Ecto neural progenitor cell (in vitro differentiated cells): ENCODE results near the gene EPGN.
A peak's percentile ranks its signal among the peaks of the same experiment; 100 is the strongest.

Experiments
- DNase-seq: peaks from one replicate; pipeline ENCODE4 v3.0.0-alpha.2; 2018; ENCODE audit warnings: low spot score

The EPGN gene

DNA sequence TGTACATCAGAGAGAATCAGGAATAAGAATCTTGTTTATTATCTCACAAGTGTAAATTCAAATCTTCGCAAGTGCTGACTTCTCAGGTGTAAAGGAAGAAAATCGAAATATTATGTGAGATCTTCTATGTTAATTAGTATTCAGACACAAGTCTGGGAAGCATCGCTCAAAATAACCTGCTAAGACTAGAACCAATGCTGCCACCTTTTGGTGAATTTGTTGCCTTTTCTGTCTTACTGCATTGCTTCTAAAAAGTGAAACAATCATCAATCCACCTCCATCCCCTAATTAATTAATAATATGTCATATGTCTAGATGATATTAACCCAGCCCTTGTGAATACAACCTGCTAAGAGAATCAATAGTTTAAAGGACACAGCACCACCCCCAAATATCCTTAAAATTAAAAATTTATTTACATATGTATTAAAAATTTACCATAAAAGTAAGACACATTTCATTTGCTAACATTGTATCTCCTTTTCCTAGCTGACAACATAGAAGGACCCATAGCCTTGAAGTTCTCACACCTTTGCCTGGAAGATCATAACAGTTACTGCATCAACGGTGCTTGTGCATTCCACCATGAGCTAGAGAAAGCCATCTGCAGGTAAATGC lies 3.5 kb downstream of the EPGN start:
- no peak for DNase-seq

DNA sequence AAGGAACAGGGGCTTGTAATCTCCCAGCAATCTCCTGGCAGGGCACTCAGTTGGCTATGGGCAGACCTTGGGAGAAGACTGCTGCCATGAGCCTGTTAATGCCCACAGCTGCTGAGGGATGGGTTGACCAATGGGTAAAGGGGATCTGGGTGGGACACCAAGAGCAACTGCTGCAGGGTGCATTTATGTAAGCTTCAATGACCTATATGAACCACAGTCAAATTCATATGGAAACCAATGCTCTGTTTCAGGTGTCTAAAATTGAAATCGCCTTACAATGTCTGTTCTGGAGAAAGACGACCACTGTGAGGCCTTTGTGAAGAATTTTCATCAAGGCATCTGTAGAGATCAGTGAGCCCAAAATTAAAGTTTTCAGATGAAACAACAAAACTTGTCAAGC lies 6.1 kb downstream of the EPGN start:
- DNase-seq, result no peak

DNA sequence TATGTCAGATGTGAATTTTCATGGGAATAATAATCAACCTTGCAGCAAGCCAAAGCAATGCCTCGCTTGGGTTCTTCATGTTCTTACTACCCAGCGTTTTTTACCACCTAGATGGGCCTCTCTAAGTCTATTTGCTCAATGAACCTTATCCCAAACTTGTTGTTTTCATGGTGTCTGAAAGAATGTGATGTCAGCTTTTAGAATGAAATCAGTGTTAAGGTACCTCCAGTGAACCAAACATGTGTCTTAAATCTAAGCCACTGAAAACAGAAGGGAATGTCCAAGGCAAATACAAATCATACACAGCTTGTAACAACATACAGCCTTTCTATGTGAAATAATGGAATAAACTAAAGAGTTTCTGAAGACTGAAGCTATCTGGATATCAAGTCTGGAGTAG lies 6.7 kb downstream of the EPGN start:
- DNase-seq, result no peak

DNA sequence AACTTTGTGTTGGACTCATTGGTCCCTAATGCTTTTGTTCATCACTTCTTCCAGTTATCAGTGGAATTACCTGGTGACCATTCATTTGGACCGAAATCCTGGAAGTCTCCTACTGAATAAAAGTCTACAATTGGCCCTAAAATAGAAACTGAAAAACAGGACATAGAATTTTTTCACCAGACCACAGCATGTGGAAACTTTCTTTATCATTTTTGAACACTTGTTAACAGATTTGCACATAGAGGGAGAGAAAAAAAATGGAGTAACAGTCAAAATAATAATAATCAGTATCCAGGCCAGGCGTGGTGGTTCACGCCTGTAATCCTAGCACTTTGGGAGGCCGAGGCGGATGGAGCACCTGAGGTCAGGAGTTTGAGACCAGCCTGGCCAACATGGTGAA lies 7.1 kb downstream of the EPGN start:
- DNase-seq, result no peak

DNA sequence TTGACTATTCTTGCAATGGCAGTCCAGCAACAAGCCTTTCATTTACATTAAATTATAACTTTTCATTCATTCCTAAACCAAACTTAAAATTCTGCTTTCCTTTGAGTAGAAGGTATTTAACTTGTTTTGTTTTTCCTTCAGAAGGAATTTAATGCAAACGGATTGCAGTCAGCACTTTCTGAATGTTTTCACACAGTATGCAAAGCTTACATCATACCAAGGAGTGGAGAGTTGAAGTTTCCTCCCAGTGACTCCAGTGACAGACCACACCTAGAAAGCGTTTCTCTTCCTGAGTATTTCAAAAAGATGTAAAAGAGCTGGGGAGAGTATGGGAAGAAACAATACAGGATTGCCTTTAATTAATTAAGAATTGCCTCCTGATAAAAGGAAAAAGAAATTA lies 8.1 kb downstream of the EPGN start:
- DNase-seq, result no peak

DNA sequence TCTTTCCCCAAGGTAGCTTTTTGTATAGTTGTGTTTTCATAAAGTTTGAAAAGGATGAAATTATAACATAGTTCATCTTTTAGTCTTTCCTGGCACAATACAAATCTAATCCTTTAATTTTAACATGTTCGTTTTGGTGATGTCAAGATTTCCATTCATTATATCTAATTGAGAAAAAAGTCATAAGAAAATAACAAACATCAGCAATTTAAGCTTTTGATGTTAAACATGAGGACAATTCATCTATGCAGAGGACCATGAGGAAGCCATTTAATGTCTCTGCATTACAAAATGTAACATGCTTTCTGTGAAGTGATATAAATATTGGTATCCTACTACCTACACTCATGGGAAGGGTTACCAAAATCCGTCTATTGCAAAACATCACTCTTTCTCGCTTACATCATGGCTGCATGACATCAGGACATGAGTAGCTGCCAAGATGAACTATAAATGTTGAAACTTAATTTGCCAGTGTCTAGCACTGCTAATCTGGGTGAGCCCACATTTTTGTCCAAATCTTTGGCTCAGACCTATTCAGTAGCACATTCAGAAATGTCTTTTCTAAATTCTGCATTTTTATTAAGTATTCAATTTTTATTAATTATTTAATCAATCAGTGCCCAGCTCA lies 9.5 kb downstream of the EPGN start:
- no peak for DNase-seq

DNA sequence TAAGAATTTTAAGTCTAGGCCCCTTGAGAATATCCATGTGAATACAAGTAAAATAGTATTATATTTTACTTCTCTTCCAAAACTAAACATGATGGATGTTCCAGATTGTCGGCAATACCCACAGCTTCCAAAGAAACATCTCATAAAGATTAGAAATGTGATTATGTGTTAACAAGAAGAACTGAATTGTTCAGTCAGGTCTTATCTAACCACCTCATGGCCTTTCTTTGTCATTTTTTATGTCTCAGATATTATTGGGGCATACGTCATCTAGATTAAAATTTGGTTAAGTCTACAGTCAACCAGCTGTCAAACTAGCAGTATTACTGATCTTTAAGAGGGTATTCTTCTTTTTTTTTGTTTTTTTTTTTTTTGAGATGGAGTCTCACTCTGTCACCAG lies 10.0 kb downstream of the EPGN start:
- DNase-seq, result no peak

DNA sequence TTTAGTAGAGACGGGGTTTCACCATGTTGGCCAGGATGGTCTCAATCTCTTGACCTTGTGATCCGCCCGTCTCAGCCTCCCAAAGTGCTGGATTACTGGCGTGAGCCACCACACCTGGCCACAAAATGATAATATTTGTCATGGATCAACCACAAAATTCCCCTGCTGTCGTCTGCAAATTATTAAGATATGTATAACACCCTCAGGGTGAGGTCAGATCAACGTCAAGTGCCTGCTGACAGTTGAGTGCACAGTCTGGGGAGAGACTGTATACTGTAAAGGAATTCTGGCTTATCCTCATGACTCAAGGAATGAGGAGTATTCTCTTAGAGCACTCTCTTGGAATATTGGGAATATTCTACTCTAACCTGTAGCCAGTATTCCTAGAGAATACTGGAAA lies 11.2 kb downstream of the EPGN start:
- DNase-seq, result no peak

DNA sequence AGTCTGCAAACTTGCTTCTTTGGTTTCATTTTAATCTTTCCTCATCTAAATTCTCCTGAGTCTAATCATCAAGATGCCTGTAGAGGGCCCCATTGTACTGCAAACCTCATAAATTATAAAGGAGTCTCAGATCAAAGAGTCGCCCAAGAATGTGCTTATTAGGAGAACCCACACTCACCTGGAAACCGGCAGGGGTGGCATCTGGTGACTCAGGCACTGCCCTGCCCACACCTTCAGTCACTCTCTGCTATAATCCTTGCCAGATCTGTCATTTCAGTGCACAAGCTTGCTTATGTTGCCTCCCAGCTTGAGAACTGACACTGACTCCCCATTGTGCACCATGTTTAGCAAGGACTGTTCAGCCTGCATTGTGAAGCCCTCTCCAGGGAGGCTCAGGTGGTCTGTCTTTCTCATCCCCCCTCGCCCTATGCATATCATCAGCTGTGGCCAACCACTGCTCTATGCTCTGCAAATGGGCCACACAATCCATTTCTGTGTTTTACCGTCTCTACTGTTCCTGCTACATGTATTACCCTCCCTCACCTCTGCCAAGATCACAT lies 12.4 kb downstream of the EPGN start:
- DNase-seq, result peak; percentile 49

DNA sequence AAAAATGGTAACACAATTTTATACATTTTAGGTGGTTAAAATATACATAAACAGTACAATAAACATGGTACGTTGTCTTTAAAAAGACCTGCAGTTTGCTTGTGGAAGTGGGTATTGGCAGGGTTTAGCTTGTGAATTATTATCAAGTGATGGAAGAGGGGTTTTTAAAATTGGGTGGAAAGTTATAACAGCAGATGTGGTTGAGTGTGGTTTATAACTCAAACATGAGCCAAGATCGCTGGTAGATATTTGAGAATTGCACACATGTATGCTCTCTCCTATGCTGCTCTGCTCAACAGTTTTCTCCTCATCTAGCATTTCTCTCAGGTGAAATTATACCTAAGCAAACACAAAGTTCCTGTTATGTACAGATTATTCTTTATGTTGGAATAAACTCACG lies 14.0 kb downstream of the EPGN start:
- no peak for DNase-seq

DNA sequence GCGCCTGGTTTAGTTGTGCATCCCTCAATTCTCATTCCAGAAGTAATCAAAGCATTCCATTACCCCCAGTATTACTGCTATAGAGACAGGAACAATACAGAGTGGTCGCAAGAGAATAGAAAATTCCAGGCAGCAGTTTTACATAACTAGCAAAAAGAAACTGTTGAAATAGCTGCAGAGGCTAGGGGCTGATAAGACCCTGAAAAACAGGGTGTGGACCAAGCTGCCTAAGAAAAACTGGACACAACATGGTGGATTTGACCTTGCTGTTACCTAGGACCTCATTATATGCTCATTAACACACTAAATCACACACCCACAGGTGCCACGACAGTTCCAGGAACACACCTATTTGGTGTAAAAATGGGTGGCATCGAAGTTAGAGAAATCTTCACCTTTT lies 15.4 kb downstream of the EPGN start:
- no peak for DNase-seq

DNA sequence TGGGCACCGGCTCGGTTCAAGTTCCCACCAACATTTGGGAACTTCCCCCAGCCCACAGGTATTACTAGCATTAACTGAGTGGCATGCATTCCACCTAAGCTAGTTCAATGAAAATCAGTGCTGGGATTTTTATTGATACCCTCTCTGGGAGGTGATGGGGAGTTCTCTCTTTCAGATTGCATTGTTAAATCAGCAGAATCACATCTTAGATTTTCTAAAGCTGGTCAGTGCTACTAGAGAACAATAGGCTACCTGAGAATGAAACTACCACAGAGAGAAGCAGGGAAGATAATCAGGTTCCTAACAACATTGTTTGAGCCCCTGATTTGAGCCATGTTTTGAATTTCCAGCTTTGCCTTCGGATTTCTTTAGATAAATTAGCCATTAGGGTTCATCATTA lies 16.0 kb downstream of the EPGN start:
- no peak for DNase-seq

DNA sequence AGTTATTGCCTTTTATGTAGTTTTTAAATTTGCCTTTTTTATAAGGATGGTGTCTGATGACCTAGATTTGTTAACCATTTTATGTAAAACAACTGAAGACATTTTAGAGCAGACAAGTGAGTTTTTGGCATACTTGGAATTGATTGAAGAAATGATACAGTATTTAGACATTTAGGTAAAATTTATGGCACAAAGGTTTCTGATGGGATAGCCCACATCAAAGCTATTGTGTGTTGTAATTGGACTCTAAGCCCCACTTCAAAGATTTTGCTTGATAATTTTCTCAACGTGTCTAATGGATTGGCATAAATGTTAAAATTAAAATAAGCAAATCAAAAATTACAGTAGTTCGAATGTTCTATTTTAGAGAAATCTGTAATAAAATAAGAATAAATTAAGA lies 17.6 kb downstream of the EPGN start:
- no peak for DNase-seq

DNA sequence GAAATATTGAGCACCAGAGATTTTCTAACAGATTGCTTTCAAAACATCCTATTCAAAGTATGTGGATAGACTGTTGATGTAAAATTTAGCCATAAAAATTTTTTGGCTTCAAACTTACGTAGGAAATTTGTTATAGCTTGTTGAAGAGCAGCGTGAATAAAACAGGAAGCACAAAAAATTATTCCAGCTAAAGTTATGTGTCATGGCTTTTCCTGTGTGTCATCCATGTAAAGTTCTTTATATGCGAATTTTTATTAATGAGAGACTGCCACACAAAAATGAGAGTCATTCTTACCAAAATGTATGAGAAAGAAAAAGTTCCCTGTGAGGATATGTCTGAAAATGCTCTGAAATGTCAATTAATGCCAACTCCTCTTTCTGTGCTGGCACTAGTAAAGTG lies 19.5 kb downstream of the EPGN start:
- DNase-seq, result no peak

DNA sequence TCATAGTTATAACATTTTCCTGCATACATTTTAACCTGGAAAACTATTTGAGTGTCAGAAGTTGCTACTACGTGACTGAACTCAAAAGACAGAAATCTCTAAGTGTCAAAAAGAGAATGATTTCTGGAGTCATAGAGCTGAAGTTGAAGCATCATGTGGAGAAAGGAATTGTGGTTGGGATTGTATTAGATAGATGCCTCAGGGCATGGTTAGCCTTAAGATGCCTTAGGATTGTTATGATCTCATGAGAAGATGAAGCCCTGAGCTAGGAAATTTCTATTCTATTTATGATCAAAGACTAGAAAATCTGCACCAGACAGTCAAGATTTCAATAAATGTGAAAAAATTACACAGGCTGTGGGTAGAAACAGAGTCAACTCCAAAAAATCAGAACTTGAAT lies 20.2 kb downstream of the EPGN start:
- DNase-seq, result no peak

DNA sequence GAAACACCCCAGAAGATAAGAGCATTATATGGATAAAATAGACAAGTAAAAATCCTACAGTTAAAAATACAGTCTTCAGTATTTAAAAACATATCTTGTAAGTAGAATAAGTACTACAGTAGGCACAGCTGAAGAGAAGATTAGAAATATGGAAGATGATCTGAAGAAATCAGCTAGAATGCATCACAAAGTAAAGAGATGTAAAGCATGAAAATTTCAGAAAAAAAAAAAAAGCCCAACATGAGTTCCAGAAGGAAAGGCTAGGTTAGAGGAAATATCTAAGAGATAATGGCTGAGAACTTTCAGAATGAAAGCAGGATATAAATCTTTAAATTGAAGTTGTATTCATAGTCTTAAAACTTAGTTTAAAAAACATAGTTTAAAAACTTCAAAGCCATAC lies 21.0 kb downstream of the EPGN start:
- no peak for DNase-seq

DNA sequence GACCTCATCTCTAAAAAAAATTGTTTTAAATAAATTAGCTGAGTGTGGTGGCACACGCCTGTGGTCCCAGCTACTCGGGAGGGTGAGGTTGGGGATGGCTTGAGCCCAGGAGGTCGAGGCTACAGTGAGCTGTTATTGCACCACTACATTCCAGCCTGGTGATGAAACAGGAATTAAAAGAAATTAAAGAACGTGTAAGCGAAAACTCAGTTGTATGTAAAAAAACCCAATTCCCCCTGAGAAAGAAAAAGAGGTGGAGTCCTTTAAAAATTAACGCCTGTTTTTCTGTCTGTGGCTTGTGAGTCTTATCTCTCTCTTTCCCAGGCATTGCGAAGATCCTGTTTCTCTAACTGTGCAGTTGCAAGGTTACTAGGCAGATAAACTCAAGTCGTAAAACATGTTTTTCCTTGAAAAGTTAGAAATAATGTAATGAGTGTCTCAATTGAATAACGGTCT lies 22.1 kb downstream of the EPGN start:
- DNase-seq, result no peak

DNA sequence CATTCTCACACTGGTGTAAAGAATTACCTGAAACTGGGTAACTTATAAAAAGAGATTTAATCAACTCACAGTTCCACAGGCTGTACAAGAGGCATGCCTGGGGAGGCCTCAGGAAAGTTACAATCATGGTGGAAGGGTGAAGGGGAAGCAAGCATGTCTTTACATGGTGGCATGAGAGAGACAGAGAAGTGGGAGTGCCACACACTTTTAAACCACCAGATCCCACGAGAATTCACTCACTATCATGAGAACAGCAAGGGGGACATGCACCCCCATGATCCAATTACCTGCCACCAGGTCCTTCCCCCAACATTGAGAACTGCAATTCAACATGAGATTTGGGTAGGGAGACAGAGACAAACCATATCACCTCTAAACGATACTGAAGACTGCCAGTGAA lies 23.0 kb downstream of the EPGN start:
- no peak for DNase-seq

DNA sequence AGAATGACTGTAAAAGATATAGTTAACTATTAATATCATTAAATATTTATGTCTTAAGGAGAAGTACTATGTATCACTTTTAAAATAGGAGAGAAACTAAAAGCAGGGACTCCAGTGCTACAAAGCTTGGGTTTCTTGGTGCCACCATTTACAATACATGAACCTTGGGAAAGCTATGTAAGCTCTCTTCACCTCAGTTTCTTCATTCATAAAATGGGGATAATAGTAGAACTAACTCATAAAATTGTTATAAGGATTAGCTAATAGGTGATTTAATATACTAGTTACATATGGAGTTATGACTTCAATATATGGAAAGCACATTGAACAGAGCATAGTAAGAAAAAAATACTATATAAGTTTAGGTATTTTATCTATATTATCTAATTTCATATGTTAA lies 23.7 kb downstream of the EPGN start:
- DNase-seq, result no peak

DNA sequence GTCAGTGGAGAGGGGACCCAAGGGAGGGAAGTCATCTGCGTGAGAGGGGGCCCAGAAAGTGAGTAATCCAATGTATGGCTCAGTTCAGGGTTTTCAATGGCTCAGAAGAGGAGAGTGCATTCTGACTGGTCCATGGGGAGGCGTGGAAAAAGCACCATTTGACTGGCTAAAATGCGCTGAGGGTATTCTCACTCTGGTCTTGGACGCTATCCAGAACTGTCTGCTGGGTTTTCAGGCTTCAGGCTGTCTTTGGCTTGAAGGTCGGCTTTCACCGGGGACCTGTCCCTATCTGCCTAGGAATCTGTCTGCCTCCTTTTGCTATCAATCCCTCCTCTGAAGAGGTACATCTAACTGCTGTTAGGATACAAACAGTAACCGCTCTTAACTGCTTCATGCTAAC lies 26.4 kb downstream of the EPGN start:
- no peak for DNase-seq

DNA sequence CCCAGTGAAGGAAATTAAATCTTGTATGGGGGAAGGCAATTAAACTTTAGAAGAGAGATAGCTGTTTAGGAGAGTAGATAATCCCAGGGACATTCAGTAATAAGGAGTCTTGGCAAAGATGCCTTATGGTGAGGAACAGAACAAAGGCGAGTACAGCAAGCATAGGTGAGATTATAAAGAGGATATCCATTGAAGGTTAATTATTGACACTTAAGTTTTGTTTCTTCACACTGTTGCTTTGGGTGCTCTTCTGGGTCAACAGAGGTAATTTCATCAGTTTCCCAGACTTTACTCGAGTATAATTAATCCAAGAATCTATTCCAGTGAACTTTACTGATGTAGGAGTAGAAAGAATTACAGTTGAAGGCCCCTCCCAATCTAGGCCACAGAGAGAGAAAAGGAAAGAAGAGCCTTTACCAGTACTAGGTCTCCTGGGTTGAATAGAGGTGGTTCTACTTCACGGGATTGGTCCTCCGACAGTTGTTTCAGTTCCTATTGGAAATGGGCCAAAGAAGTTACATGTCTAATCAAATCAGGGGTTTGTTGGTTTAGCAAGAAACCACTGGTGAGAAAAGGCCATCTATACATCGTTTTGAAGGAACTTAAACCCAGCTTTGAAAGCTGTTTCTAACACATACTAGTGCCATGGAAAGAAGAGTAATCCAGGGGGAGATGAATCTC lies 27.2 kb downstream of the EPGN start:
- no peak for DNase-seq

DNA sequence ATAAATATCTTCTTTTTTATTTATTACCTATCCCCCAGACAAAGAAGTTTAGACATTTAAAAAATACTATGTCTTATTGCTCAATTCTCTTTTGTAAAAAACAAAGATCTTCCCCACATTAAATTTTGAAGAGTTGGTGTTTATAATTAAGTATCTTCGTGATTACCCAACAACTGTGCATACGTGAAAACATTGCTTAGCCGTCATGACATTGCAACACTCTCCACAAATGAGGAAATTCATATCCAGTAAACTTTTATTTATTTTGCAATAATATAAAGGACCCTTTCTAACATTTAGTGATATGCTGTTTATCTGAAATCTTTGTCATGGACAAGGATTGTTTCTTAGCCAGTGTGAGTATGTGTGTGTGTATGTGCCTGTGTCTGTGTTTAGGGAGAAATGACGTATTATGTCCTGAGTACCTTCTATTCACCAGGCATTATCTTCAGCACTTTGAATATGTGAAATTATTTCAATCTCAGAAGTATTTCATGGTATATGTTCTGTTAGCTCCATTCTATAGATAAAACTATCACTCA lies 30.6 kb downstream of the EPGN start:
- DNase-seq, result no peak

DNA sequence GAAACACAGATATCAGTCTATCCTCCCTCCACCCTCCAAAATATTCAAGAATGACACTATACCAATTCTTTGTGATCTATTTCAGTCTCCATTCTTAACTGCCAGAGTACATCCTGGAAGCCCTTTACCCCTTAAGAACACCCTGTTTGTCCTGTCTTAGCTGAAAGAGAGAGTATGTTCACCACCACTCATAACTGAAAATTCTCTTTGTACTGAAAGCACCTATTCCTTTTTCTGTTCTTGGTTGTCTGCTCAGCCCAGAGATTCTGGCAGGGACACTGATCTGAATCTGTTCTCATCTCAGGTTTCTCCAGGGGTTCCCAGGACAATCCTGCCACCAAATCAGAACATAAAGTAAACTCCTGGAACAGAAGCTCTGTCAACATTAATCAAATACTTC lies 31.2 kb downstream of the EPGN start:
- DNase-seq, result no peak
